Adrenal gland (tissue), 5 donors: ENCODE results near the gene BSDC1.

Experiments used
- CTCF ChIP-seq, 6 experiments: fragments of 450-650 bp in 4 of 6; fragments of 200-600 bp in 2 of 6; sonication (generic) in 1 of 6; IDR thresholded peaks; 1 replicate in 5 of 6; 2 replicates in 1 of 6; pipeline versions ENCODE4 v1.5.1 to v1.8.0; 2016 to 2021; ENCODE audit warnings: antibody characterized with exemption in 6 of 6, mild to moderate bottlenecking in 2 of 6, moderate library complexity in 1 of 6
- POLR2A ChIP-seq, 2 donors: fragments of 450-650 bp; IDR thresholded peaks; one replicate each; pipeline ENCODE4 v1.6.1; 2017; ENCODE audit warnings: antibody characterized with exemption in 2 of 2, mild to moderate bottlenecking in 2 of 2, moderate library complexity in 1 of 2
- donor health status: DM: no; HTN: no; CAD: no.

- TF ChIP-seq CTCF (IDR thresholded peaks at IDR 0.05) (peak in 2 of 6 experiments; percentile 4 to 11), POLR2A (IDR thresholded peaks at IDR 0.05) (no peak)
These were observed 22.0 kb downstream of the BSDC1 start for GRCh38 chr1:32372149-32372756.
